Placental pericyte (primary cell): ENCODE measurements around the gene PEX10. TPM values are rescaled to one million over a fixed set of nuclear protein-coding genes. Genes with fewer than 3 reads are reported as not detected.

Experiments
- total RNA-seq: library from RNA; depleted of rRNA; stranded (reverse); fragments of >200 nt; gene quantifications from 2 replicates; pipeline ENCODE4 v1.2.3, GENCODE V29; 2012

The PEX10 gene
- 34.8 and 38.2 TPM in 2 replicates for total RNA-seq

DNA sequence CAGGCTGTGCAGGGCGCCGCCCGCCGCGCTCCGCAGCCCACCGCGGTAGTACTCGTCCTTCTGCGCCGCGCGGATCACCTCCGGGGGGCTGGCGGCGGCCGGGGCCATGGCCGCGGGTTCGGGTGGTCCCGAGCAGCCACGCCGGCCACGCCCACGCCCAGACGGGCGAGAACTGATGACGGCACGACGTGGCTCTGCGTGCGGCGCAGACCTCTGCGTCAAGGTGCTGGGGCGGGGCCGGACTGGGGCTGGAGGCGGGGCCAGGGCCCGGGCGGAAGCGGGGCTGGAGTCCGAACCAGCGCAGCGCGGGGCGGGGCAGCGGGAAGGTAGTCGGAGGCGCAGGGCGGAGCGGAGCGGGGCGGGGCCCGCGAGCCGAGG lies at the start of gene PEX10:
Gene PEX10, minus strand, starts transcription at position 170 of the 378 bp plus-strand sequence. Its CDS starts 62 bp downstream, at position 108.

DNA sequence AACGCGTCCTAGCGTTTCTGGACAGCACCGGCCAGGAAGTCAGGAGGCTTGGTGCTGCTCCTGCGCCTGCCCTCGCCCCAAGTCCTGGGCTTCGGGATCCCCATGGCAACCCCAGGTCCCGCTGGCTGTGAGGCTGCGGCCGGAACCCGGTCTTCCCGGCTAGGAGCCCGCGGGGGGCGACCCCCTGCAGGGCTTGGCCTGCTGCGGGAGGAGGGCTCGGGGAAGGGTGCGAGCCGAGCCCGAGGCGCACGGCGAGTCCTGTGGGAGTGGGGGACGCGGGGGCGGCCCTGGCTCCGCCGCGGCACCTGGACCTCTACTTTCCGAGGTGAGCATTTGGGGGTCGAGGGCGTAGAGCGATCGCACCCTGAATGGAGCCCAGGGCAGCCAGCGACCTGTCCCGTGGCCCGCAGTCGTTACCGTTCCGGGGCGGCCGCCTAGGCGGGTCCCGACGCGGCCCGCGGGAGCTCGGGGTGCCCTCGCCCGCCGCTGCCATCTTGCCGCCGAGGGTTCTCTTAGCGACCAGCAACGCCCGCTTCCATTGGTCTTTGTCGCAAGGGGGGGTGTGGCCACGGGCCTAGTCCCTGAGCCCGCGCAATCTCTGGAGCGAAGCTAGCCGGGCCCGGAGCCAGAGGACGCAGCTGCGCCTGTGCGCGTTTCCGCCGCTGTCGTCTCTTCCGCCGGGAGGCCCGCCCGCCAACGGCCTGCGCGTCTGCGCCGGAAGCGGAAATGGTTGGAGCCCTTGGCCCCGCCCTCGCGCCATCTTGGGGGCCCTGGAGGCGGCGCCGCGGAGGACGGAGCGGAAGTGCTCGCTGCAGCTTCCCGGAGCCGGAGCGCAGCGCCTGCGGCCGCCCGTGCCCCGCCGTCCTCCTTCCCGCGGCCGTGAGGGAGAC lies 21.1 kb downstream of the PEX10 start, which contains the start of the genes MORN1 and RER1:
Gene MORN1, minus strand, starts transcription at position 514 of the 890 bp plus-strand sequence. Its CDS starts 21 bp downstream, at position 493.
Gene RER1, plus strand, starts transcription at position 801 of the 890 bp plus-strand sequence. CDS start 3,950 bp downstream, outside the sequence.

Other genes with a start within 250 kb of the PEX10 start
- gene FAAP20, start 217.8 kb downstream of the PEX10 start, total RNA-seq: 24.9 TPM in 2 replicates
- 20.6 and 37.7 TPM in 2 replicates for gene SKI, start 184.2 kb downstream of the PEX10 start, total RNA-seq
- 8.3 and 9.8 TPM in 2 replicates for gene MORN1, start 21.0 kb downstream of the PEX10 start, total RNA-seq
- 121 and 123 TPM in 2 replicates for gene RER1, start 20.7 kb downstream of the PEX10 start, total RNA-seq
- gene PLCH2, start 63.7 kb upstream of the PEX10 start, total RNA-seq: under 0.01 TPM in 2 replicates
- gene PANK4, start 114.0 kb upstream of the PEX10 start, total RNA-seq: 25.8 and 46.8 TPM in 2 replicates
- not detected in 2 replicates for gene HES5, start 117.7 kb upstream of the PEX10 start, total RNA-seq
- gene TNFRSF14, start 143.8 kb upstream of the PEX10 start, total RNA-seq: 19.5 and 31.1 TPM in 2 replicates
- gene PRXL2B, start 174.2 kb upstream of the PEX10 start, total RNA-seq: 13.1 and 28.6 TPM in 2 replicates
- not detected in 2 replicates for gene MMEL1, start 220.5 kb upstream of the PEX10 start, total RNA-seq